DLD1 (cell line): ENCODE data around the gene DDX50.
"Not testable (repeated sequence)": the region's sequence is repeated elsewhere in the genome, so short reads cannot be mapped to it uniquely, and the experiment has no call there.

Experiments
- in situ Hi-C: cut with HindIII; loops from 2 replicates; pipeline ENCODE4 v1.10.0; 2017; ENCODE audit warnings: low sequenced_read_pairs

DDX50 gene

GRCh38 chr10:68900427-68901104, 549 bp upstream of the DDX50 start:
- in situ Hi-C loops = no loop called here

GRCh38 chr10:68902382-68902781, 1.3 kb downstream of the DDX50 start:
- in situ Hi-C loops = no loop called here

GRCh38 chr10:68924593-68924992, 23.5 kb downstream of the DDX50 start:
- in situ Hi-C loops = no loop called here

GRCh38 chr10:68925489-68925888, 24.4 kb downstream of the DDX50 start:
- in situ Hi-C loops = no loop called here

- in situ Hi-C loops = not testable (repeated sequence)
Observed at GRCh38 chr10:68929157-68929556, 28.0 kb downstream of the DDX50 start.

GRCh38 chr10:68929888-68930287, 28.8 kb downstream of the DDX50 start:
- in situ Hi-C loops = not testable (repeated sequence)

- in situ Hi-C loops = not testable (repeated sequence)
Observed at GRCh38 chr10:68932860-68933259, 31.7 kb downstream of the DDX50 start.

- in situ Hi-C loops = no loop called here
Observed at GRCh38 chr10:68934994-68935393, 33.9 kb downstream of the DDX50 start.

- in situ Hi-C loops = no loop called here
Observed at GRCh38 chr10:68938117-68938516, 37.0 kb downstream of the DDX50 start.

- in situ Hi-C loops = no loop called here
Observed at GRCh38 chr10:68938884-68939283, 37.8 kb downstream of the DDX50 start.

GRCh38 chr10:68940917-68941316, 39.8 kb downstream of the DDX50 start:
- in situ Hi-C loops = not testable (repeated sequence)

GRCh38 chr10:68950598-68950997, 49.5 kb downstream of the DDX50 start:
- in situ Hi-C loops = no loop called here

GRCh38 chr10:68954904-68955303, 53.8 kb downstream of the DDX50 start:
- in situ Hi-C loops = no loop called here

- in situ Hi-C loops = no loop called here
Observed at GRCh38 chr10:68955355-68955831, 54.3 kb downstream of the DDX50 start.

- in situ Hi-C loops = no loop called here
Observed at GRCh38 chr10:68955832-68956532, 54.9 kb downstream of the DDX50 start, which contains the start of gene DDX21. Gene DDX21 (plus strand): TSS chr10:68956170. CDS start chr10:68956226, 56 bp downstream.

GRCh38 chr10:68957284-68957615, 56.1 kb downstream of the DDX50 start:
- in situ Hi-C loops = no loop called here

GRCh38 chr10:68957654-68958053, 56.5 kb downstream of the DDX50 start:
- in situ Hi-C loops = no loop called here

GRCh38 chr10:68959695-68960527, 58.8 kb downstream of the DDX50 start:
- in situ Hi-C loops = no loop called here

- in situ Hi-C loops = no loop called here
Observed at GRCh38 chr10:68963151-68963550, 62.0 kb downstream of the DDX50 start.

- in situ Hi-C loops = no loop called here
Observed at GRCh38 chr10:68973975-68974374, 72.9 kb downstream of the DDX50 start.

- in situ Hi-C loops = not testable (repeated sequence)
Observed at GRCh38 chr10:68975936-68976473, 74.9 kb downstream of the DDX50 start.
